DND-41 (cell line): ENCODE measurements around the gene ADH7.
A peak's percentile ranks its signal among the peaks of the same experiment; 100 is the strongest.

Source experiments
- ATAC-seq: fragments of 200-7000 bp; cut with Tn5 transposase; 3 replicates; pipeline ENCODE4 v1.9.1; 2021; ENCODE audit warnings: low read depth; ENCODE audit not compliant: insufficient read depth
- DNase-seq: peaks from one replicate; pipeline ENCODE4 v3.0.0-alpha.2; 2020
- H2AFZ ChIP-seq: 2 replicates; pipeline ENCODE4 v1.6.0; 2012; ENCODE audit warnings: low read depth, low read length
- H3K27ac ChIP-seq: 2 replicates; pipeline ENCODE4 v1.5.1; 2012; ENCODE audit warnings: low read length, inconsistent platforms
- H3K27me3 ChIP-seq: fragments of 200-600 bp; sonication (generic); 2 replicates; pipeline ENCODE4 v1.6.0; 2012; ENCODE audit warnings: low read length, mild to moderate bottlenecking, inconsistent platforms; ENCODE audit not compliant: insufficient read depth, poor library complexity
- H3K36me3 ChIP-seq: 2 replicates; pipeline ENCODE4 v1.5.1; 2012; ENCODE audit warnings: low read length, inconsistent platforms; ENCODE audit not compliant: insufficient read depth
- H3K4me1 ChIP-seq: 2 replicates; pipeline ENCODE4 v1.5.1; 2012; ENCODE audit warnings: mild to moderate bottlenecking, low read length; ENCODE audit not compliant: insufficient read depth
- H3K4me2 ChIP-seq: 2 replicates; pipeline ENCODE4 v1.6.0; 2012; ENCODE audit warnings: mild to moderate bottlenecking, moderate library complexity, low read length, inconsistent platforms; ENCODE audit not compliant: insufficient read depth
- H3K4me3 ChIP-seq, 2 experiments: fragments of 200-600 bp in 1 of 2; shearing (Covaris generic) in 1 of 2; 2 replicates each; pipeline ENCODE4 v1.5.1; 2012 to 2016; ENCODE audit warnings: inconsistent platforms in 2 of 2, low read length in 2 of 2, mild to moderate bottlenecking in 2 of 2, low read depth in 1 of 2, moderate library complexity in 1 of 2
- H3K79me2 ChIP-seq: 2 replicates; pipeline ENCODE4 v1.6.0; 2012; ENCODE audit warnings: low read length, inconsistent platforms; ENCODE audit not compliant: insufficient read depth
- H3K9ac ChIP-seq: 2 replicates; pipeline ENCODE4 v1.6.0; 2012; ENCODE audit warnings: low read depth, mild to moderate bottlenecking, inconsistent platforms, low read length, moderate library complexity
- H3K9me3 ChIP-seq: 2 replicates; pipeline ENCODE4 v1.5.1; 2012; ENCODE audit warnings: low read length, moderate library complexity, mild to moderate bottlenecking, inconsistent platforms; ENCODE audit not compliant: insufficient read depth, severe bottlenecking
- H4K20me1 ChIP-seq: 2 replicates; pipeline ENCODE4 v1.6.0; 2012; ENCODE audit warnings: low read length; ENCODE audit not compliant: insufficient read depth
- EZH2 ChIP-seq: IDR thresholded peaks from 3 replicates; pipeline ENCODE4 v1.6.1; 2012; ENCODE audit warnings: borderline replicate concordance, low read depth, mild to moderate bottlenecking, moderate library complexity, low read length, inconsistent platforms; ENCODE audit not compliant: severe bottlenecking
- TF ChIP-seq, protein P1 (sequence below): IDR thresholded peaks from 2 replicates; pipeline ENCODE4 v1.5.1; 2012; ENCODE audit warnings: borderline replicate concordance, low read length, moderate library complexity, mild to moderate bottlenecking; ENCODE audit not compliant: poor library complexity, severe bottlenecking; ENCODE audit errors: extremely low read depth

The ADH7 gene

DNA sequence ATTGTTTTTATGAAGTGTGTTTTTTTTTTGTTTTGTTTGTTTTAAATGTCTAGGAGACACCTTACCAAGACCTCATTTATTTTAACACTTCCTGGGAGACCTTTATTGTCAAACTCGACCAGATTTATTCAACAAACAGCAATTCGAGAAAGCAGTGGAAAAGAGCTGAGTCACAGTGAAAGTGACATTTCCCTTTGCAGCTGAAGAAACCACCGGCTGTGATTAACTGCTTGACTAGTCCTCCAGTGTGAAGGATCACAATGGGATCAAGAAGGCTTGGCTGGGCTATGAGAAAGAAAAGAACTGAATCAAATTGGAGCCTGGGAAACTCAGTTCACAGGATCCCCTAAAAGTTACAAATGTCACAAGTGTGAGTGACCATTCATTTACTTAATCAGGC is 11.9 kb upstream of the ADH7 start:
- no peak overlapping the region for H3K27ac ChIP-seq
- TF ChIP-seq, protein P1, sequence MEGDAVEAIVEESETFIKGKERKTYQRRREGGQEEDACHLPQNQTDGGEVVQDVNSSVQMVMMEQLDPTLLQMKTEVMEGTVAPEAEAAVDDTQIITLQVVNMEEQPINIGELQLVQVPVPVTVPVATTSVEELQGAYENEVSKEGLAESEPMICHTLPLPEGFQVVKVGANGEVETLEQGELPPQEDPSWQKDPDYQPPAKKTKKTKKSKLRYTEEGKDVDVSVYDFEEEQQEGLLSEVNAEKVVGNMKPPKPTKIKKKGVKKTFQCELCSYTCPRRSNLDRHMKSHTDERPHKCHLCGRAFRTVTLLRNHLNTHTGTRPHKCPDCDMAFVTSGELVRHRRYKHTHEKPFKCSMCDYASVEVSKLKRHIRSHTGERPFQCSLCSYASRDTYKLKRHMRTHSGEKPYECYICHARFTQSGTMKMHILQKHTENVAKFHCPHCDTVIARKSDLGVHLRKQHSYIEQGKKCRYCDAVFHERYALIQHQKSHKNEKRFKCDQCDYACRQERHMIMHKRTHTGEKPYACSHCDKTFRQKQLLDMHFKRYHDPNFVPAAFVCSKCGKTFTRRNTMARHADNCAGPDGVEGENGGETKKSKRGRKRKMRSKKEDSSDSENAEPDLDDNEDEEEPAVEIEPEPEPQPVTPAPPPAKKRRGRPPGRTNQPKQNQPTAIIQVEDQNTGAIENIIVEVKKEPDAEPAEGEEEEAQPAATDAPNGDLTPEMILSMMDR: no peak
- TF ChIP-seq EZH2: no peak
- peaks cover 2% of the 10 kb centered on the region for H3K9me3 ChIP-seq
- DNase-seq (peak; percentile 6), ATAC-seq (no peak)
- no peak overlapping the region for H3K4me2 ChIP-seq
- no peaks in the 10 kb centered on the region for H3K4me1 ChIP-seq
- no peaks in the 10 kb centered on the region for H3K36me3 ChIP-seq
- H3K4me3 ChIP-seq: no peak overlapping the region
- no peak overlapping the region for H3K9ac ChIP-seq
- H3K27me3 ChIP-seq: no peaks in the 10 kb centered on the region
- H2AFZ ChIP-seq: no peak overlapping the region
- no peaks in the 10 kb centered on the region for H3K79me2 ChIP-seq
- no peaks in the 10 kb centered on the region for H4K20me1 ChIP-seq

DNA sequence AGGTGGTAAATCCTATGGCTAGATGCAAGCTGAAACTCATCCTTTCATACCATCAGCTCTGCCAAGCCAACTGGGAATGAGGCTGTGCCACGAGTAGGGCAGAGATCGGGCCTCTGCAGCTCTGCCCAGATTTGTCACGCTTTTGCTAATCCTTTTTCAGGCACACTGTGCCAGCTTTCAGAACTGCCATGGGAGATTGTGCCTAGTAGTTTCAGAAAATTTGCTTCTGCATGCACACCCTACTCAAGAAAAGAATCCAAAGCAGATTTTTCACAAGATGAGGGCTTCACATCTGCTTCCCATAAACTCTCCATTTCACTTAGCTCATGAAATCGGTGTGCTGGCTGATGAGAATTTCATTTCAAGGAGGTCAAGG is 3.3 kb upstream of the ADH7 start:
- Histone ChIP-seq H3K4me3 (no peak overlapping the region), H3K27ac (no peak overlapping the region), H3K27me3 (no peaks in the 10 kb centered on the region), H3K36me3 (no peaks in the 10 kb centered on the region), H3K4me2 (no peak overlapping the region), H3K9ac (no peak overlapping the region), H2AFZ (no peak overlapping the region), H4K20me1 (no peaks in the 10 kb centered on the region), H3K79me2 (no peaks in the 10 kb centered on the region), H3K4me1 (no peaks in the 10 kb centered on the region), H3K9me3 (no peaks in the 10 kb centered on the region)
- DNase-seq (no peak), ATAC-seq (no peak)
- no peak for TF ChIP-seq EZH2
- TF ChIP-seq, protein P1: no peak

DNA sequence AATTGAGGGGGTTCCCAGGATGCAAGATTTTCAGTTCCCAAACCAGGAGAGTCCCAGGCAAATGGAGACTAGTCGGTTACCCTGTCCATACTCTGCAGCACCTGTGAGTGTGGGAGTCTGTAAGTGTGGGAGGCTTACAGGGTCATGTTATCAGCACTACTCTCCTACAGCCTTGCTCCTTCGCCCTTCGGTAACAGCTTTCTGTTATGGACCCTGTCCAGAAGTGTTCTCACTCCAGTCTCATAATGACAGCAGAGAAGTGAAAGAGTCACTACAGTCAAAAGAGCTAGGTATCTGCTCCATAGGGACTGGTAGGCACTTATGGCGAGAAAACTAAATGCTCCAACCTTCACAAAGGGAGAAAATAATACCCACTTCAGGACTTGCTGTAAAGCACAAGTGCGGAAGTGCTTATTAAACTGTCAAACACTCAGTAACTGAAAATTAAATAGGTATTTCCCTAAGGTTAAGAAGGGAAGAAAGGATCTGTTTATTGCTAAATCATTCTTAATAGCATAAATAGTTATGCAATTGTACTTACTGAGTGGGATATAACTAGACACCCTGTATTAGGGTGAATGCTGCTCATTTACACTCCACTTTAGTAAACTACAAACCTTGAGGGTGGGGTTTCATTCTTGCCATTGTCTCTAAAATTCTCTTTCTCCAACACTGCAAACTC is 2.7 kb upstream of the ADH7 start:
- no peak for TF ChIP-seq EZH2
- TF ChIP-seq, protein P1: no peak
- Histone ChIP-seq H3K4me1 (no peaks in the 10 kb centered on the region), H3K36me3 (no peaks in the 10 kb centered on the region), H3K27ac (no peak overlapping the region), H4K20me1 (no peaks in the 10 kb centered on the region), H2AFZ (no peak overlapping the region), H3K9ac (no peak overlapping the region), H3K4me3 (no peak overlapping the region), H3K27me3 (no peaks in the 10 kb centered on the region), H3K9me3 (no peaks in the 10 kb centered on the region), H3K79me2 (no peaks in the 10 kb centered on the region), H3K4me2 (no peak overlapping the region)
- DNase-seq (no peak), ATAC-seq (no peak)

DNA sequence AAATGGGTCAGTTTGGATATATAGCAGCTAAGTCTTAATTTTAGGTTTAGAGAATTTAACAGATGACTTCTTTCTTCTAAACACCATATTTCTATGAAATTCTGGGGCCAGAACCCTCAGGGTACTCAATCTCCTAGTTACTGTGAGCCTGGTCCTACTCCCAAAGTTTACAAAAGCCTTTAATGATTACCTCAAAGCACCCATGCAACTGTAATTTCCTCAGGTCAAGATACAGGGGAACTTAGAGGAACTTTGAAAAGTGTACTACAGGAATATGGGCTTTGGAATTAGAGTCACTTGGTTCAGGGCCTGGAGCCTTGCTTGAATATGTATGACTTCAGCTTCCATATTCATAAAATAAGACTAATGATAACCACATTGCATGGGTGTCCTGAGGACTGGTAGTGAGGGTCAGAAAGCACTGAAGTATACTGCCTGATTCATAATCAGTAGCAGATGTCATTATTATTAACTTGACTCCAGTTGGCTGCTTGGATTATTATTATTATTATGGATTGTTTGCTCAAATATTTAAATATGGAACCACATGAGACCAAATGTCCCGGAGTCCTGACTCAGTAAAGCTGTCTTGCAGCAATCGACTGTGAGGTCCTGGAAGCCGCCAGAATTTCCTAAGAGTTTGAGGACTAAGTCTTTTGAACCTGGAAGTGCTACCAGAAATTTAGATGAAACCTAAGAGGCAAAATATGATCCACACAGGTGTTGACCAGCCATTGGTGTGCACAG is 2.0 kb upstream of the ADH7 start:
- Histone ChIP-seq H3K4me3 (no peak overlapping the region), H4K20me1 (no peaks in the 10 kb centered on the region), H2AFZ (no peak overlapping the region), H3K4me2 (no peak overlapping the region), H3K79me2 (no peaks in the 10 kb centered on the region), H3K36me3 (no peaks in the 10 kb centered on the region), H3K27me3 (no peaks in the 10 kb centered on the region), H3K4me1 (no peaks in the 10 kb centered on the region), H3K27ac (no peak overlapping the region), H3K9me3 (no peaks in the 10 kb centered on the region), H3K9ac (no peak overlapping the region)
- DNase-seq: no peak
- no peak for TF ChIP-seq EZH2
- TF ChIP-seq, protein P1: no peak
- ATAC-seq: no peak
